CD14-positive monocyte (primary cell): ENCODE measurements around the gene CCDC107. TPM values are rescaled to one million over a fixed set of nuclear protein-coding genes. Genes with fewer than 3 reads are reported as not detected.
A peak's percentile ranks its signal among the peaks of the same experiment; 100 is the strongest.
"Not testable (repeated sequence)": the region's sequence is repeated elsewhere in the genome, so short reads cannot be mapped to it uniquely, and the experiment has no call there.

ENCODE experiments used
- DNase-seq, 3 donors: peaks; one replicate each; pipeline ENCODE4 v3.0.0-alpha.2; 2011 to 2022
- H2AFZ ChIP-seq: 2 replicates; pipeline ENCODE4 v1.6.0; 2012; ENCODE audit warnings: mild to moderate bottlenecking, low read depth, low read length, inconsistent platforms; ENCODE audit not compliant: insufficient read depth, poor library complexity, severe bottlenecking
- H3K27ac ChIP-seq, 2 donors: 1 replicate in 1 of 2; 2 replicates in 1 of 2; pipeline ENCODE4 v1.5.1; 2012 to 2013; ENCODE audit warnings: low read length in 2 of 2, control low read depth in 1 of 2, inconsistent platforms in 1 of 2, low read depth in 1 of 2, mild to moderate bottlenecking in 1 of 2
- H3K27me3 ChIP-seq, 2 donors: one replicate each; pipeline versions ENCODE4 v1.6.0 to v1.6.1; 2011 to 2013; ENCODE audit warnings: low read length in 2 of 2; ENCODE audit not compliant: control insufficient read depth in 2 of 2, insufficient read depth in 2 of 2
- H3K36me3 ChIP-seq, 2 donors: replicated peaks in 1 of 2; 1 replicate in 1 of 2; 2 replicates in 1 of 2; pipeline versions ENCODE4 v1.5.1 to v1.6.1; 2012 to 2013; ENCODE audit warnings: low read length in 2 of 2, control low read depth in 1 of 2, inconsistent platforms in 1 of 2, mild to moderate bottlenecking in 1 of 2; ENCODE audit not compliant: insufficient read depth in 2 of 2, control insufficient read depth in 1 of 2
- H3K4me1 ChIP-seq, 2 donors: 1 replicate in 1 of 2; 2 replicates in 1 of 2; pipeline versions ENCODE4 v1.5.1 to v1.6.1; 2012 to 2013; ENCODE audit warnings: low read length in 2 of 2, control low read depth in 1 of 2, inconsistent platforms in 1 of 2, mild to moderate bottlenecking in 1 of 2, moderate library complexity in 1 of 2; ENCODE audit not compliant: insufficient read depth in 2 of 2, control insufficient read depth in 1 of 2
- H3K4me2 ChIP-seq: replicated peaks from 2 replicates; pipeline ENCODE3; 2012; ENCODE audit warnings: low read length, moderate library complexity, mild to moderate bottlenecking; ENCODE audit not compliant: poor library complexity, severe bottlenecking; ENCODE audit errors: extremely low read depth
- H3K4me3 ChIP-seq, 3 experiments: fragments of 200-600 bp in 1 of 3; sonication (generic) in 1 of 3; replicated peaks in 1 of 3; 1 replicate in 2 of 3; 2 replicates in 1 of 3; pipeline ENCODE4 v1.5.1; 2011 to 2013; ENCODE audit warnings: low read length in 3 of 3, mild to moderate bottlenecking in 3 of 3, control low read depth in 2 of 3, low read depth in 2 of 3, inconsistent platforms in 1 of 3, moderate library complexity in 1 of 3
- H3K79me2 ChIP-seq: 2 replicates; pipeline ENCODE4 v1.6.0; 2012; ENCODE audit warnings: mild to moderate bottlenecking, control low read depth, inconsistent platforms, low read length, moderate library complexity; ENCODE audit not compliant: insufficient read depth
- H3K9ac ChIP-seq: 2 replicates; pipeline ENCODE4 v1.6.0; 2017; ENCODE audit warnings: low read length, mild to moderate bottlenecking; ENCODE audit not compliant: insufficient read depth, poor library complexity, severe bottlenecking
- H3K9me3 ChIP-seq, 2 donors: replicated peaks in 1 of 2; 1 replicate in 1 of 2; 2 replicates in 1 of 2; pipeline versions ENCODE4 v1.5.1 to v1.6.1; 2012 to 2013; ENCODE audit warnings: low read length in 2 of 2, control low read depth in 1 of 2; ENCODE audit not compliant: control insufficient read depth in 1 of 2, insufficient read depth in 1 of 2
- H4K20me1 ChIP-seq: 2 replicates; pipeline ENCODE4 v1.6.0; 2012; ENCODE audit warnings: mild to moderate bottlenecking, low read length, control low read depth, moderate library complexity; ENCODE audit not compliant: insufficient read depth
- H3K27ac Mint-ChIP-seq, 7 donors: one replicate each; pipeline ENCODE4 v1.8.0; 2020; ENCODE audit warnings: mild to moderate bottlenecking in 7 of 7, mixed read lengths in 7 of 7, moderate library complexity in 6 of 7, inconsistent platforms in 2 of 7
- H3K27me3 Mint-ChIP-seq, 3 donors: one replicate each; pipeline ENCODE4 v1.8.0; 2021 to 2022; ENCODE audit warnings: low read depth in 3 of 3, mild to moderate bottlenecking in 3 of 3, mixed read lengths in 3 of 3, moderate library complexity in 3 of 3, inconsistent platforms in 1 of 3
- H3K36me3 Mint-ChIP-seq, 2 donors: one replicate each; pipeline ENCODE4 v1.8.0; 2020; ENCODE audit warnings: mixed read lengths in 2 of 2, inconsistent platforms in 1 of 2, mild to moderate bottlenecking in 1 of 2
- H3K4me1 Mint-ChIP-seq: one replicate; pipeline ENCODE4 v1.8.0; 2020; ENCODE audit warnings: mild to moderate bottlenecking, mixed read lengths
- H3K4me3 Mint-ChIP-seq, 2 donors: one replicate each; pipeline ENCODE4 v1.8.0; 2020; ENCODE audit warnings: mild to moderate bottlenecking in 2 of 2, mixed read lengths in 2 of 2, moderate library complexity in 1 of 2
- H3K9me3 Mint-ChIP-seq, 7 donors: one replicate each; pipeline ENCODE4 v1.8.0; 2020 to 2022; ENCODE audit warnings: mixed read lengths in 7 of 7, mild to moderate bottlenecking in 6 of 7, moderate library complexity in 6 of 7, inconsistent platforms in 2 of 7
- WGBS: methylation state at CpG from one replicate; pipeline ENCODE4 v1.1.5; 2013; ENCODE audit warnings: missing lambda C conversion rate; ENCODE audit not compliant: insufficient coverage; 5-methylcytosine and 5-hydroxymethylcytosine counted together
- intact Hi-C, 2 donors: fragments of 100-400 bp; cut with micrococcal nuclease; formaldehyde crosslinking; loops; one replicate each; pipeline versions ENCODE4 v1.15.0 to v1.15.1; 2023
- polyA plus RNA-seq, 3 donors: library from polyadenylated mRNA; depleted of rRNA in 1 of 3; unstranded in 2 of 3; stranded (reverse) in 1 of 3; fragments of 300-500 nt in 2 of 3; fragments of >200 nt in 1 of 3; fragmentation: Illumina TruSeq in 2 of 3; gene quantifications; 1 replicate in 2 of 3; 2 replicates in 1 of 3; pipeline ENCODE4 v1.2.3, GENCODE V29; 2012 to 2021
- TF ChIP-seq, protein P1 (sequence below): fragments of 200-600 bp; IDR thresholded peaks from one replicate; pipeline ENCODE4 v1.8.0; 2022; ENCODE audit warnings: antibody characterized with exemption, mild to moderate bottlenecking

The CCDC107 gene
- polyA plus RNA-seq, 3 donors, result 17.2 to 32.6 (median 23.2) TPM

DNA sequence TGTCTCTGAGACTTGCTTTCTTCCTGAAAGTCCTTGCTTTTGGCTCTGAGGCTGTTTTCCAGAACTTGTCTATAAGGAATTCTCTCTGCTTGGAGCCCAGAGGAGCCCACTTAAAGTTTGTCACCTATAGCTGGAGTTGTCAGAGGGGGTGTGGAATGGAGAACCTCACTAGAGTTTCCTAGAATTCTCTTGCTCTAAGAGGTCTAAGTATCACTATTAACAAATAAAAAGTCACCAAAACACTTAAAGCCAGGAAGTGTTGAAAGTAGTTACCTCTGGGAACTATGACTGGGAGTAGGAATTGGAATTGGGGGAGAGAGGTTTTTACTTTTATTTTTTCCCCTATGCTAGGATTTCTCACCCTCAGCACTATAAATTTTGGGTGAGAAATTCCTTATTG is 22.4 kb upstream of the CCDC107 start:
- Histone ChIP-seq H3K36me3 (no peaks in the 10 kb centered on the region), H3K9me3 (no peaks in the 10 kb centered on the region), H3K4me3 (peak overlapping the region in 1 of 3 experiments; percentile 15), H2AFZ (no peak overlapping the region), H3K79me2 (no peaks in the 10 kb centered on the region), H3K4me2 (peak overlapping the region; percentile 52), H3K9ac (no peak overlapping the region), H4K20me1 (no peaks in the 10 kb centered on the region), H3K27me3 (no peaks in the 10 kb centered on the region), H3K27ac (peak overlapping the region; percentile 71 to 90), H3K4me1 (peaks cover 69 to 71% of the 10 kb centered on the region in 2 donors)
- Mint-ChIP-seq H3K36me3 (peaks cover 6% of the 10 kb centered on the region in 2 donors), H3K27ac (peak overlapping the region; percentile 72 to 92 (median 88)), H3K4me1 (peaks cover 70% of the 10 kb centered on the region), H3K9me3 (peaks cover 0 to 4% (median 3%) of the 10 kb centered on the region in 7 donors), H3K4me3 (no peak overlapping the region), H3K27me3 (peaks cover 0 to 2% (median 0%) of the 10 kb centered on the region in 3 donors)
- no peak for DNase-seq
- intact Hi-C loops, result no loop called here
- TF ChIP-seq, protein P1, sequence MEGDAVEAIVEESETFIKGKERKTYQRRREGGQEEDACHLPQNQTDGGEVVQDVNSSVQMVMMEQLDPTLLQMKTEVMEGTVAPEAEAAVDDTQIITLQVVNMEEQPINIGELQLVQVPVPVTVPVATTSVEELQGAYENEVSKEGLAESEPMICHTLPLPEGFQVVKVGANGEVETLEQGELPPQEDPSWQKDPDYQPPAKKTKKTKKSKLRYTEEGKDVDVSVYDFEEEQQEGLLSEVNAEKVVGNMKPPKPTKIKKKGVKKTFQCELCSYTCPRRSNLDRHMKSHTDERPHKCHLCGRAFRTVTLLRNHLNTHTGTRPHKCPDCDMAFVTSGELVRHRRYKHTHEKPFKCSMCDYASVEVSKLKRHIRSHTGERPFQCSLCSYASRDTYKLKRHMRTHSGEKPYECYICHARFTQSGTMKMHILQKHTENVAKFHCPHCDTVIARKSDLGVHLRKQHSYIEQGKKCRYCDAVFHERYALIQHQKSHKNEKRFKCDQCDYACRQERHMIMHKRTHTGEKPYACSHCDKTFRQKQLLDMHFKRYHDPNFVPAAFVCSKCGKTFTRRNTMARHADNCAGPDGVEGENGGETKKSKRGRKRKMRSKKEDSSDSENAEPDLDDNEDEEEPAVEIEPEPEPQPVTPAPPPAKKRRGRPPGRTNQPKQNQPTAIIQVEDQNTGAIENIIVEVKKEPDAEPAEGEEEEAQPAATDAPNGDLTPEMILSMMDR, result no peak

DNA sequence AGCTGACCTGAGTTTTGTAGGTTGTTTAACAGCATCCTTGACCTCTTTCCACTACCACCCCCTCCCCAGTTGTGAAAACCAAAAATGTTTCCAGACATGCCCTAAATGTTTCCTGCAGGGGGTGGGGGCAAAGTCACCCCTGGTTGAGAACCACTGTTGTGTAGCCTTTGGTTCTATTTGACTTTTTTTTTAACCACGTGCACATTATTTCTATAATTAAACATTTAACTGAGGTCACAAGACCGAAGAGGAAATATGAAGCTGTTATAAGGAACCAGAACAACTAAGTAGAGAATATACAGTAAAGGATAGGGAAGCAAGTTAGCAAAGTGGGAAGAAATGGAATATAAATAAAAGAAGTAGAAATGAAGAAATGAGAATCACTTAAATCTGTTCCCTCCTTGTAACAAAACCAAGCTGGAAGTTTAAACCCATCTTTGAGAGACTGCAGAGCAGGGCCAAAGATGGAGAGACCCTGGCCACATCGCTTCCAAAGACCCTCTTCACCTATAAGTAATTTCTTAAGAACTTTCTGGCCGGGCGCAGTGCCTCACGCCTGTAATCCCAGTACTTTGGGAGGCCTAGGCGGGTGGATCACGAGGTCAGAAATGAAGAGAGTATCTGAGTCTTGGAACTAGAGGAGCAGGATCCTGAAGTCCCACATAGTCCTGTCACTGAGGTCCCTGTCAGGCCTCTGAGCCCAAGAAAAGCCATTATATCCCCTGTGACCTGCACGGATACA is 21.8 kb upstream of the CCDC107 start:
- Histone ChIP-seq H2AFZ (no peak overlapping the region), H3K79me2 (no peaks in the 10 kb centered on the region), H3K36me3 (no peaks in the 10 kb centered on the region), H3K4me3 (peak overlapping the region in 1 of 3 experiments; percentile 2), H3K4me2 (peak overlapping the region; percentile 52), H3K27ac (peak overlapping the region; percentile 71 to 90), H3K27me3 (no peaks in the 10 kb centered on the region), H4K20me1 (no peaks in the 10 kb centered on the region), H3K4me1 (peaks cover 74 to 77% of the 10 kb centered on the region in 2 donors), H3K9ac (no peak overlapping the region), H3K9me3 (no peaks in the 10 kb centered on the region)
- peaks cover 0 to 2% (median 0%) of the 10 kb centered on the region in 3 donors for H3K27me3 Mint-ChIP-seq
- H3K27ac Mint-ChIP-seq, result peak overlapping the region; percentile 72 to 92 (median 91)
- peaks cover 76% of the 10 kb centered on the region for H3K4me1 Mint-ChIP-seq
- peak overlapping the region in 1 of 2 donors; percentile 53 for H3K4me3 Mint-ChIP-seq
- DNase-seq, result peak in 1 of 3 donors; percentile 50
- peaks cover 9% of the 10 kb centered on the region in 2 donors for H3K36me3 Mint-ChIP-seq
- 78% methylated on average over 6 of the region's 9 CpGs for WGBS
- H3K9me3 Mint-ChIP-seq, result peaks cover 0 to 6% (median 3%) of the 10 kb centered on the region in 7 donors
- TF ChIP-seq, protein P1, result no peak
- intact Hi-C loops, result no loop called here

DNA sequence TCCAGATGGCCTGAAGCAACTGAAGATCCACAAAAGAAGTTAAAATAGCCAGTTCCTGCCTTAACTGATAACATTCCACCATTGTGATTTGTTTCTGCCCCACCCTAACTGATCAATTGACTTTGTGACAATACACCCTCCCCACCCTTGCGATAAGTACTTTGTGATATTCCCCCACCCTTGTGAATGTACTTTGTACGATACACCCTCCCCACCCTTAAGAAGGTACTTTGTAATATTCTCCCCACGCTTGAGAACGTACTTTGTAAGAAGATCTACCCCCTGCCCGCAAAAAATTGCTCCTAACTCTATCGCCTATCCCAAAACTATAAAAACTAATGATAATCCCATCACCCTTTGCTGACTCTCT is 21.2 kb upstream of the CCDC107 start:
- H3K79me2 ChIP-seq, H3K27me3 Mint-ChIP-seq, H3K4me3 Mint-ChIP-seq, H4K20me1 ChIP-seq, H3K9me3 ChIP-seq, H3K27me3 ChIP-seq, H3K9ac ChIP-seq, H2AFZ ChIP-seq, H3K36me3 Mint-ChIP-seq, H3K36me3 ChIP-seq, intact Hi-C loops, H3K9me3 Mint-ChIP-seq, DNase-seq: not testable (repeated sequence)
- WGBS, result 96% methylated on average over 5 of the region's 6 CpGs
- Histone ChIP-seq H3K4me1 (peaks cover 80 to 83% of the 10 kb centered on the region in 2 donors), H3K4me3 (peak overlapping the region in 1 of 3 experiments; percentile 2), H3K27ac (peak overlapping the region; percentile 71 to 90), H3K4me2 (peak overlapping the region; percentile 52)
- Mint-ChIP-seq H3K27ac (peak overlapping the region; percentile 72 to 92 (median 91)), H3K4me1 (peaks cover 82% of the 10 kb centered on the region)
